ENCODE results near the gene GIPC3.

GIPC3 gene

GRCh38 chr19:3612330-3612729, 27.1 kb downstream of the GIPC3 start:
- no peak for DNase-seq
- in situ Hi-C loops (cut with HindIII; ENCODE audit: low pct_ligation_motif_present, low pct_unique_long_range_greater_than_20kb, low sequenced_read_pairs): no loop called here

GRCh38 chr19:3612901-3613741, 27.8 kb downstream of the GIPC3 start:
- no peak for DNase-seq
- in situ Hi-C loops (cut with HindIII; ENCODE audit: low pct_ligation_motif_present, low pct_unique_long_range_greater_than_20kb, low sequenced_read_pairs): no loop called here

- in situ Hi-C loops (cut with HindIII; ENCODE audit: low pct_ligation_motif_present, low pct_unique_long_range_greater_than_20kb, low sequenced_read_pairs): no loop called here
- no peak for DNase-seq
Measured at GRCh38 chr19:3613818-3614661, 28.8 kb downstream of the GIPC3 start.

GRCh38 chr19:3614858-3615505, 29.7 kb downstream of the GIPC3 start:
- in situ Hi-C loops (cut with HindIII; ENCODE audit: low pct_ligation_motif_present, low pct_unique_long_range_greater_than_20kb, low sequenced_read_pairs): no loop called here
- DNase-seq: no peak

GRCh38 chr19:3615524-3616135, 30.4 kb downstream of the GIPC3 start:
- DNase-seq: no peak
- in situ Hi-C loops (cut with HindIII; ENCODE audit: low pct_ligation_motif_present, low pct_unique_long_range_greater_than_20kb, low sequenced_read_pairs): no loop called here

- DNase-seq: no peak
- in situ Hi-C loops (cut with HindIII; ENCODE audit: low pct_ligation_motif_present, low pct_unique_long_range_greater_than_20kb, low sequenced_read_pairs): no loop called here
Measured at GRCh38 chr19:3617463-3617862, 32.2 kb downstream of the GIPC3 start.

GRCh38 chr19:3618144-3618810, 33.0 kb downstream of the GIPC3 start:
- peak; percentile 41 for DNase-seq
- in situ Hi-C loops (cut with HindIII; ENCODE audit: low pct_ligation_motif_present, low pct_unique_long_range_greater_than_20kb, low sequenced_read_pairs): no loop called here

GRCh38 chr19:3618811-3619630, 33.7 kb downstream of the GIPC3 start:
- DNase-seq: no peak
- in situ Hi-C loops (cut with HindIII; ENCODE audit: low pct_ligation_motif_present, low pct_unique_long_range_greater_than_20kb, low sequenced_read_pairs): no loop called here

- in situ Hi-C loops (cut with HindIII; ENCODE audit: low pct_ligation_motif_present, low pct_unique_long_range_greater_than_20kb, low sequenced_read_pairs): no loop called here
- DNase-seq: no peak
Measured at GRCh38 chr19:3619631-3620012, 34.3 kb downstream of the GIPC3 start.

GRCh38 chr19:3620145-3620816, 35.0 kb downstream of the GIPC3 start:
- in situ Hi-C loops (cut with HindIII; ENCODE audit: low pct_ligation_motif_present, low pct_unique_long_range_greater_than_20kb, low sequenced_read_pairs): no loop called here
- no peak for DNase-seq

- no peak for DNase-seq
- in situ Hi-C loops (cut with HindIII; ENCODE audit: low pct_ligation_motif_present, low pct_unique_long_range_greater_than_20kb, low sequenced_read_pairs): no loop called here
Measured at GRCh38 chr19:3620817-3621547, 35.7 kb downstream of the GIPC3 start.

GRCh38 chr19:3621689-3622088, 36.4 kb downstream of the GIPC3 start:
- DNase-seq: no peak
- in situ Hi-C loops (cut with HindIII; ENCODE audit: low pct_ligation_motif_present, low pct_unique_long_range_greater_than_20kb, low sequenced_read_pairs): no loop called here

GRCh38 chr19:3622224-3622623, 36.9 kb downstream of the GIPC3 start:
- no peak for DNase-seq
- in situ Hi-C loops (cut with HindIII; ENCODE audit: low pct_ligation_motif_present, low pct_unique_long_range_greater_than_20kb, low sequenced_read_pairs): no loop called here

- in situ Hi-C loops (cut with HindIII; ENCODE audit: low pct_ligation_motif_present, low pct_unique_long_range_greater_than_20kb, low sequenced_read_pairs): no loop called here
- no peak for DNase-seq
Measured at GRCh38 chr19:3623716-3624115, 38.4 kb downstream of the GIPC3 start.

- in situ Hi-C loops (cut with HindIII; ENCODE audit: low pct_ligation_motif_present, low pct_unique_long_range_greater_than_20kb, low sequenced_read_pairs): no loop called here
- no peak for DNase-seq
Measured at GRCh38 chr19:3625996-3626472, 40.8 kb downstream of the GIPC3 start.
